Right lung (tissue), 5 donors: ENCODE data around the gene CDS2. TPM values are rescaled to one million over a fixed set of nuclear protein-coding genes. Genes with fewer than 3 reads are reported as not detected.

Experiments
- DNase-seq, 2 donors: peaks; one replicate each; pipeline ENCODE4 v3.0.0-alpha.2; 2013
- polyA plus RNA-seq, 5 donors: library from polyadenylated mRNA; unstranded; fragments of 120-200 nt; gene quantifications; one replicate each; pipeline versions ENCODE4 v1.2.1 to v1.2.3, GENCODE V29; 2013; ENCODE audit warnings: inconsistent platforms in 1 of 5, low replicate concordance in 1 of 5; ENCODE audit not compliant: insufficient read length in 5 of 5, insufficient read depth in 1 of 5

CDS2 gene
- polyA plus RNA-seq, 5 donors: 25.8 to 35.4 (median 29.4) TPM

- DNase-seq: no peak
Measured at GRCh38 chr20:5207138-5207537, 80.3 kb downstream of the CDS2 start.

GRCh38 chr20:5211803-5212714 lies 85.3 kb downstream of the CDS2 start:
- DNase-seq: no peak

- DNase-seq: no peak
Measured at GRCh38 chr20:5212907-5213487, 86.2 kb downstream of the CDS2 start.

- DNase-seq: no peak
Measured at GRCh38 chr20:5214826-5215225, 88.0 kb downstream of the CDS2 start.

GRCh38 chr20:5215672-5216304 lies 89.0 kb downstream of the CDS2 start:
- DNase-seq: no peak

GRCh38 chr20:5216663-5217062 lies 89.9 kb downstream of the CDS2 start:
- no peak for DNase-seq

- DNase-seq: no peak
Measured at GRCh38 chr20:5217616-5218015, 90.8 kb downstream of the CDS2 start.

GRCh38 chr20:5220321-5221060 lies 93.7 kb downstream of the CDS2 start:
- no peak for DNase-seq

GRCh38 chr20:5221061-5221430 lies 94.2 kb downstream of the CDS2 start:
- no peak for DNase-seq

- DNase-seq: peak; percentile 8 to 19
Measured at GRCh38 chr20:5222919-5223634, 96.3 kb downstream of the CDS2 start.

- no peak for DNase-seq
Measured at GRCh38 chr20:5230544-5230943, 103.7 kb downstream of the CDS2 start.

- DNase-seq: no peak
Measured at GRCh38 chr20:5234158-5234557, 107.3 kb downstream of the CDS2 start.

- no peak for DNase-seq
Measured at GRCh38 chr20:5234978-5235377, 108.2 kb downstream of the CDS2 start.

Other genes starting within 250 kb of the CDS2 start
- 10 to 100 TPM; 19.7 to 27.4 (median 23.6) TPM for gene SLC23A2, start 125.5 kb upstream of the CDS2 start, polyA plus RNA-seq
- gene TMEM230, start 13.9 kb upstream of the CDS2 start, polyA plus RNA-seq: 100 to 1,000 TPM; 116 to 148 (median 135) TPM
- 100 to 1,000 TPM; 112 to 184 (median 138) TPM for gene PCNA, start 7.0 kb upstream of the CDS2 start, polyA plus RNA-seq
- not detected for gene PROKR2, start 189.9 kb downstream of the CDS2 start, polyA plus RNA-seq